HG02884 (cell line): ENCODE measurements around the gene CMPK1.
"Not testable (repeated sequence)": the region's sequence is repeated elsewhere in the genome, so short reads cannot be mapped to it uniquely, and the experiment has no call there.

ENCODE experiments used
- ATAC-seq: cut with Tn5 transposase; IDR thresholded peaks from one replicate; pipeline ENCODE4 v1.9.1; 2021; ENCODE audit warnings: mild to moderate bottlenecking, moderate library complexity; ENCODE audit not compliant: unreplicated experiment

Gene CMPK1

GRCh38 chr1:47337350-47337749 lies 3.8 kb downstream of the CMPK1 start:
- no peak for ATAC-seq

- ATAC-seq: no peak
Observed at GRCh38 chr1:47338249-47339077, 4.9 kb downstream of the CMPK1 start.

- no peak for ATAC-seq
Observed at GRCh38 chr1:47340227-47340626, 6.6 kb downstream of the CMPK1 start.

DNA sequence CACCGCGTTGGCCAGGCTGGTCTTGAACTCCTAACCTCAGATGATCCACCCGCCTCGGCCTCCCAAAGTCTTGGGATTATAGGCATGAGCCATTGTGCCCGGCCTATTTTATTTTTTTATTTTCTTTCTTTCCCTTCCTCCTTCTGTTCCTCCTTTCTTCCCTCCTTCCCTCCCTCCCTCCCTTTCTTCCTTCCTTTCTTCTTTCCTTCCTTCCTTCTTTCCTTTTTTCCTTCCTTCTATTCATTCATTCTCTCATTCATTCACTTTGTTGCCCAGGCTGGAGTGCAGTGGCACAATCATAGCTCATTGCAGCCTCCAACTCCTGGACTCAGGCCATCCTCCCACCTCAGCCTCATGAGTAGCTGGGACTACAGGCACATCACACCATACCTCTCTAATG lies 13.4 kb downstream of the CMPK1 start:
- ATAC-seq: not testable (repeated sequence)

- no peak for ATAC-seq
Observed at GRCh38 chr1:47347735-47348134, 14.1 kb downstream of the CMPK1 start.

- no peak for ATAC-seq
Observed at GRCh38 chr1:47348246-47348645, 14.7 kb downstream of the CMPK1 start.

DNA sequence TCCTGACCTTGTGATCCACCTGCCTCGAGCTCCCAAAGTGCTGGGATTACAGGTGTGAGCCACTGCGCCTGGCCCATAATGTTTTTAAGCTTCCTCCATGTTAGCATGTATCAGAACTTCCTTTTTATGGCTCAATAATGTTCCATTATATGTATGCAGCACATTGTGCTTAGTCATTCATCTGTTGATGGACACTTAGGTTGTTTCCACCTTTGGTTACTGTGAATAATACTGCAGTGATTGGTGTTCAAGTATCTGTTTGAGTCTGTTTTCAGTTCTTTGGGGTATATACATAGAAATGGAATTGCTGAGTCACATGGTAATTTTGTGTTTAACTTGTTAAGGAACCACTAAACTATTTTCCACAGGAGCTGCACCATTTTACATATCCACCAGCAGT lies 17.7 kb downstream of the CMPK1 start:
- peak; percentile 96 for ATAC-seq

DNA sequence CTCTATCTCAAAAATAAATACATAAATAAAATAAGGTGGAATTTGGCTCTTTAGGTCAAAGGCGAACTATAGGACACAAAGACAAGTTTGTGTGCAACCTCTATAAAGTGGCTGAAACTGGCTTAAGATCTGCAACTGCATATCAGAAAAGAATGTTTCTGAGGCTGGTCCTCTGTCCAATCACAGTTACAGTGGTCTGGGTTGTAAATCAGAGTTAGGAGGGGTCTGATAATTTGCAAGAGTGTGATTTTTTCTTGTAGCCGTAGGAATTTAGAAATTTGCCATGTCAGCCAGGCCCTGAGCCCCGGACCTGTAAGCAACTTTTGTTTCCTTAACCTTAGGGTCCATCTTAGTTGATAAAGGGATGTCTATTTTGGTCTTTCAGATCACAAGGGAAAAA lies 27.8 kb downstream of the CMPK1 start:
- ATAC-seq: no peak

DNA sequence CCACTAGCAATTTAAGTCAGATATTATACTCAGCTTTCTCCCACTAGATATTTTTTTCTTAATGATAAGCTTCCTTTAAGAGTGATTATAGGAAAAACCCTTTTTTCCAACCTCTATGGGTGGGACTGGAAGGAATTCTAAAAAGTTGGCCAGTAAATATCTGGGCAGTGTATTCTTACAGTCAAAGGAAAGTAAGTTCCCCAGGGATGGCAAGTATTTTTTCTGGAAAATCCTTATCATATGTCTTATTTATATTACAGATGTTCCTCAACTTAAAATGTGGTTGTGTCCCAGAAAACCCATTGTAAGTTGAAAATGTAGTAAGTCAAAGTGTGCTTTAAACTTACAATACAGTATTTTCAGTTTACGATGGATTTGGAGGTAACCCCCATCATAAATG lies 29.2 kb downstream of the CMPK1 start:
- no peak for ATAC-seq

GRCh38 chr1:47367651-47368050 lies 34.1 kb downstream of the CMPK1 start:
- no peak for ATAC-seq

- no peak for ATAC-seq
Observed at GRCh38 chr1:47371016-47371517, 37.5 kb downstream of the CMPK1 start.

GRCh38 chr1:47374501-47374900 lies 40.9 kb downstream of the CMPK1 start:
- ATAC-seq: no peak

DNA sequence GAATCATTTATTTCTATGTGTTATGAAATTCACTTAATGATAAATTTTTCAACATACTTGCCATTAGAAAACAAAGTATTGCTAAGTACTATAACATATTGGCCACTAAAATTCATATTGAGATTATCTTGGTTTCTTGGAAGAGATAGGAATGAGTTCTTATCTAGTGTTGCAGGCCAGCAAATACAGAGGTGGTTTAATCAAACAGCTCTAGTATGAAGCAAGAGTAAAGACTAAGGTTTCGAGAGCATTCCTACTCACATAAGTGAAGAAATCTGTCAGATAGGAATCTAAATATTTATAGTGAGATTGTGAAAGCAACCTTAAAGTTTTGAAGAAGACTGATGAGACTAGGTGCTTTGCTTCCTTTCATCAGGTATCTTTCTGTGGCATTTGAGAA lies 44.6 kb downstream of the CMPK1 start:
- no peak for ATAC-seq

DNA sequence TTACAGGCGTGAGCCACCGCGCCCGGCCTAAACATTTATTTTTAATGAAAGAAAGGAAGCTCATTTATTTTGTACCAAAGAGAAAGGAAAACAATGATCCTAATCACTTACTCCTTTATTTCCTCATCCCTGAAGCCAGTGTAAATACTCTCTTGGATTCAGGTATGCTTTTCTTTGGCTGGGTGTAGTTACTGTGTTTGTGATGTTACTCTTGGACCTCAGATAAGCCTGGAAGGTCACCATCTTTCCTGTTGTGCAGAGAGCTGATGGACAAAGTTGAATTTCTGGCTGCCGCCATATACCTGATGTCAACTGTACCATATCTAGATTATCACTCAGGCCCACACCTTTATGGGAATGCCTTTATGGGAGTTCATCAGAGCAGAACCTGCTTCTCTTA lies 47.1 kb downstream of the CMPK1 start:
- ATAC-seq: no peak

- no peak for ATAC-seq
Observed at GRCh38 chr1:47382399-47382983, 48.9 kb downstream of the CMPK1 start.

DNA sequence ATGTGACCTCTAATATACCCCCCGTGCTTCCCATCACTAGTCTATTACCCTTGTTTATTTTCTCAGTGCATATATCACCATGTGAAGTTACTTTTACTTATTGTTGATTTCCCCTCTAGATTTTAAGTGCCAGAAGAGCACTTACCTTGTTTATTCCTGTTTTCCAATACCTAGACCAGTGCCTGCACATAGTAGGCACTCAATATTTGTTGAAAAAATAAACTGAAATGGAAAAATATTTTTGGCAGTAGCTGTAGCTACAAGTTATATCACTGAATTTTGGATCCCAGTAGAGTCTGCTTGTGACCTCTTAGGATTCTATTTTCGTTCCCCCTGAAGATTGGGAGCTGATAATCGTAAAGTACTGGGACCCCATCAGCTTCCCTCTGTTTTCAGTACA lies 50.5 kb downstream of the CMPK1 start:
- ATAC-seq: no peak

DNA sequence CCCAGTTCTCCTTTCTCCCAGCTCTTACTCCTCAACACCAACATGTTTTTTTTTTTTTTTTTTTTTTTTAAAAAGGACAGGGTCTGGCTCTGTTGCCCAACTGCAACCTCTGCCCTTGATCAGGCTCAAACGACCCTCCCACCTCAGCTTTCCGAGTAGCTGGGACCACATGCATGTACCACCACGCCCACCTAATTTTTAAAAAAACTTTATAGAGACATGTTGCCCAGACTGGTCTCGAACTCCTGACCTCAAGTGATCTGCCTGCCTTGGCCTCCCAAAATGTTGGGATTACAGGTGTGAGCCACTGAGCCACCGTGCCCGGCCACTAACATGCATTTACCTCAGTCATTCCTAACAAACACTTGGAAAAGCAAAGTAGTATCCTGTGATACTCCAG lies 51.4 kb downstream of the CMPK1 start:
- no peak for ATAC-seq

- ATAC-seq: no peak
Observed at GRCh38 chr1:47386268-47386667, 52.7 kb downstream of the CMPK1 start.

DNA sequence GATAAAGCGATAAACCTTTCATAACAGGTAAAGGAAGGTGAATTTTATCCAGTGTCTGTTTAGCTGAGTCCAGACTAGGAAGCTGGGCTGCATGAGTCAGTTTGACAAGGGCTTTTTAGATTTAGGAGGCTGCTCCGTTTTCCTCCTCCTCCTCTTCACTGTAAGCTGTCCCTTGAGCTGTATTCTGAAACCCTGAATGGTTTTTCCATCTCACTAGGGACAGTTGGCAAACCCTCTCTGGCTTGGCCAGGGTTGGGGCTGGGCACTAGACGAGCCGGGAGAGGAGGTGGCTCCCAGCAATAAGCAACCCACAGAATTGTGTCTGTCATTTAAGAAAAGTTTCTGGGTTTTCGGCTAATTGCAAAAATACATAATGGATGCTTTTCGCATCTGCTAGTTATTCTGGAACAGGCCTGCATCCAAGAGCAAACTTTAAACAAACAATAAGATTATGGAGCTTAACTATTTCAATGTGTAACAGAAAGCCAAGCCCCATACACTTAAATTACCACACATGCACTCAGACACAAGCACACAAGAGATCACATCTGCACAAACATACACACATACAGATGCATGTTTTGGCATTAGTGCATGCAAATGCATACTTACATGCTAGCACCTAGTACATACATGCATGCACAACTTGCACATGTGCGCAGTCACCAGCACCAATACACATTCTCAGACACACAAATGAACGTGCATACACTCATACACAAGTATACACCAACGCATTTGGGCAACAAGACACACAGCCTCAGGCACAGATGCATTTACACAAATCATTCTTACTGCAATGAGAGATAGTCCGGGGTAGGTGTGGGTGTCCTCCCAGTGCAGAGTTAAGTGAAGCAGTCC lies 54.7 kb downstream of the CMPK1 start:
- ATAC-seq: no peak

DNA sequence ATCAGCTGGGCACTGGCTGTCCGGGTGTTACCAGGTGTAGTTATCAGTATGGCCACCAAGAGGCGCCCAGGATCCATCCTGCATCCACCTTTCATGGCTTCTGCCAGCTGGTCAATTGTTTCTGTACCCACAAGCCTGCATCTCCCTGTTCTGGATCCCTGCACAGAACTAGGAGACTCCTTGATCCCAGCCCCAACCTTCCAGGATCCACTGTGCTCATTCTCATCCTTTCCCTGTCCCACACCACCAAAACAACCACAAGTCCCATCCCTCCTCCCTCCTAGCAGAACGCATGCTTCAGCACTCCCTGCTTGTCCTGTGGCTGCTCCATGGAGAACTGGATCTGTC lies 55.3 kb downstream of the CMPK1 start:
- ATAC-seq: peak; percentile 80

DNA sequence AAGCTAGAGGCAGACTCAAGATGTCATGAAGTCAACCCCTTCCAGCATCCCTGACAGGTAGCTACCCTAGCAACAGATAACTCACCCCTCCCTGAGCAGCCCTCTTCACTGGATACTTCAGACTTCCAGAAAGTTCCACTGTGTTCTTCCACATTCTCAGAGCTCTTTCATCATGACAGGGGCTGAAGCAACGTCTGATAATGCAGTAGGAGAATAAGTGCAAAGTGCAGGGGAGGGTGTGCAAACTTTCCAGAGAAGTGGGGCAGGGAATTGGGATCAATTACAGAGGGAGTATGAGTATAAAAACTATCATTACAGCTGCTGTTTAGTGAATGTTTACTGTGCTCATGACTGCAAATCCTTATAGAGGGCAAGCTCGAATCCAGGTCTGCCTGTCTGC lies 56.1 kb downstream of the CMPK1 start:
- ATAC-seq: no peak

DNA sequence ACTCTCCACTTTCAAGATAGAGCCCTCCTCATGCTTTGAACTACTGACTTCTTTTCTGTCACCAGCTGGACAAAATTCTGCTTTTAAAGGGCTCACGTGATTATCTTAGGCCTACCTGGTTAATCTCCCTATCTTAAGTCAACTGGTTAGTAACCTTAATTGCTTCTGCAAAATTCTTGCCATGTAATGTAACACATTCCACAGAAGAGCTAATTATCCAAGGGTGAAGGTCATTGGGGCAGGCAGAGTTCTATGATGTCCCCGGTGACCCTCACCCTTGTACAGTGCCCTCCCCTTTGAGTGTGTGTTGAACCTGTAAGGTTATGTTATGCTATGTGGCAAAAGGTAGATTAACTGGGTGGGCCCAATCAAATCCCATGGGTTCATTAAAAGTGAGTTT lies 57.3 kb downstream of the CMPK1 start:
- no peak for ATAC-seq
